Tibial artery (tissue), 4 donors: ENCODE results near the gene GNAT2.

Source experiments
- DNase-seq, 2 donors: peaks; one replicate each; pipeline ENCODE4 v3.0.0-alpha.2; 2019
- H3K27ac ChIP-seq, 2 donors: fragments of 200-600 bp; sonication (generic) in 1 of 2; 1 replicate in 1 of 2; 2 replicates in 1 of 2; pipeline ENCODE4 v1.5.1; 2018 to 2019; ENCODE audit warnings: mild to moderate bottlenecking in 1 of 2
- H3K27me3 ChIP-seq, 2 donors: fragments of 200-600 bp; sonication (generic) in 1 of 2; one replicate each; pipeline versions ENCODE4 v1.5.1 to v1.6.0; 2016 to 2019
- H3K36me3 ChIP-seq, 3 donors: fragments of 200-600 bp; sonication (generic) in 2 of 3; one replicate each; pipeline ENCODE4 v1.5.1; 2016 to 2019; ENCODE audit warnings: mild to moderate bottlenecking in 2 of 3
- H3K4me1 ChIP-seq, 4 donors: fragments of 200-600 bp; sonication (generic) in 2 of 4; 1 replicate in 3 of 4; 2 replicates in 1 of 4; pipeline ENCODE4 v1.5.1; 2016 to 2019
- H3K4me3 ChIP-seq, 2 donors: fragments of 200-600 bp; sonication (generic) in 1 of 2; 1 replicate in 1 of 2; 2 replicates in 1 of 2; pipeline ENCODE4 v1.5.1; 2018 to 2019; ENCODE audit warnings: mild to moderate bottlenecking in 2 of 2
- H3K9me3 ChIP-seq, 3 donors: fragments of 200-600 bp; sonication (generic) in 1 of 3; one replicate each; pipeline ENCODE4 v1.5.1; 2016 to 2019
- intact Hi-C: fragments of 100-400 bp; cut with DNase I; formaldehyde crosslinking; loops from one replicate; pipeline ENCODE4 v1.15.0; 2023; ENCODE audit warnings: low total_unique reads
- TF ChIP-seq, protein P1 (sequence below), 2 experiments: fragments of 200-600 bp in 1 of 2; fragments of 450-650 bp in 1 of 2; IDR thresholded peaks; one replicate each; pipeline ENCODE4 v1.5.1; 2017 to 2019; ENCODE audit warnings: antibody characterized with exemption in 2 of 2, mild to moderate bottlenecking in 1 of 2, moderate library complexity in 1 of 2

Gene GNAT2

DNA sequence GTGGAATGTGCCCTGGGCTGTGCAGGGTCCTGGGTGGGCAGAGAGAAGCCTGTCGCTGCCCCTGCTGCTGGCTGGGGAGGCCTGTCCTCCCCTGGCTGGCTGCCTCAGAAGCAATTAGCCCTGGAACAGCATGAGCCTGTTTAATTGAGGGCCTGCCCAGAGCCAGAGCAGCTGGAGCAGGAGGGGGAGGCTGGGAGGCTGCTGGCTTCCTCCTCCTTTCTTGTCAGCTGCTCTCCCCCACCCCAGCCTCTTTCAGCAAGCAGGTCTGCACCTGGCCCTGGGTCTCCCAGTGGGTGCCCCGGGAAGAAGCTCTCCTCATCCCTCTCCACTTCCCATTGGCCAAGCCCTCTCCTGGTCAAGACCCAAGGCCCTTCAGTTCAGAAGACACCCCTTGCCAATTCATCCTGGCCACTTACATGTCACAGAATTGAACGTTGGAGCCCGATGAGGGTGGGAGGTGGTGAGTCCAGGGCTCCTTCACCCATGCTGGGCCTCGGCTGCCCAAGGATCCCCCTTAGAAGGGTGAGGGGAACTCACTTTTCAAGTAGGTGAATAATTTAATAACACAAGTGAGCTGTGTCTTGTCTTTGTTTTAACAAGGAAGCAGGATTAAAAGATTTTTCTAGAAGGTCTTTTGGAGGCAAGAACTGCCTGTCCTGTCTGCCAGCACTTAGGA, 13.4 kb upstream of the GNAT2 start:
- Histone ChIP-seq H3K36me3 (peaks cover 22 to 47% (median 35%) of the 10 kb centered on the region in 3 donors), H3K27ac (no peak overlapping the region), H3K4me1 (peaks cover 0 to 8% (median 0%) of the 10 kb centered on the region in 4 donors), H3K27me3 (no peaks in the 10 kb centered on the region), H3K4me3 (no peak overlapping the region), H3K9me3 (no peaks in the 10 kb centered on the region)
- TF ChIP-seq, protein P1, sequence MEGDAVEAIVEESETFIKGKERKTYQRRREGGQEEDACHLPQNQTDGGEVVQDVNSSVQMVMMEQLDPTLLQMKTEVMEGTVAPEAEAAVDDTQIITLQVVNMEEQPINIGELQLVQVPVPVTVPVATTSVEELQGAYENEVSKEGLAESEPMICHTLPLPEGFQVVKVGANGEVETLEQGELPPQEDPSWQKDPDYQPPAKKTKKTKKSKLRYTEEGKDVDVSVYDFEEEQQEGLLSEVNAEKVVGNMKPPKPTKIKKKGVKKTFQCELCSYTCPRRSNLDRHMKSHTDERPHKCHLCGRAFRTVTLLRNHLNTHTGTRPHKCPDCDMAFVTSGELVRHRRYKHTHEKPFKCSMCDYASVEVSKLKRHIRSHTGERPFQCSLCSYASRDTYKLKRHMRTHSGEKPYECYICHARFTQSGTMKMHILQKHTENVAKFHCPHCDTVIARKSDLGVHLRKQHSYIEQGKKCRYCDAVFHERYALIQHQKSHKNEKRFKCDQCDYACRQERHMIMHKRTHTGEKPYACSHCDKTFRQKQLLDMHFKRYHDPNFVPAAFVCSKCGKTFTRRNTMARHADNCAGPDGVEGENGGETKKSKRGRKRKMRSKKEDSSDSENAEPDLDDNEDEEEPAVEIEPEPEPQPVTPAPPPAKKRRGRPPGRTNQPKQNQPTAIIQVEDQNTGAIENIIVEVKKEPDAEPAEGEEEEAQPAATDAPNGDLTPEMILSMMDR (IDR thresholded peaks at IDR 0.05), result no peak
- DNase-seq, result peak in 1 of 2 donors; percentile 53
- intact Hi-C loops, result no loop called here

DNA sequence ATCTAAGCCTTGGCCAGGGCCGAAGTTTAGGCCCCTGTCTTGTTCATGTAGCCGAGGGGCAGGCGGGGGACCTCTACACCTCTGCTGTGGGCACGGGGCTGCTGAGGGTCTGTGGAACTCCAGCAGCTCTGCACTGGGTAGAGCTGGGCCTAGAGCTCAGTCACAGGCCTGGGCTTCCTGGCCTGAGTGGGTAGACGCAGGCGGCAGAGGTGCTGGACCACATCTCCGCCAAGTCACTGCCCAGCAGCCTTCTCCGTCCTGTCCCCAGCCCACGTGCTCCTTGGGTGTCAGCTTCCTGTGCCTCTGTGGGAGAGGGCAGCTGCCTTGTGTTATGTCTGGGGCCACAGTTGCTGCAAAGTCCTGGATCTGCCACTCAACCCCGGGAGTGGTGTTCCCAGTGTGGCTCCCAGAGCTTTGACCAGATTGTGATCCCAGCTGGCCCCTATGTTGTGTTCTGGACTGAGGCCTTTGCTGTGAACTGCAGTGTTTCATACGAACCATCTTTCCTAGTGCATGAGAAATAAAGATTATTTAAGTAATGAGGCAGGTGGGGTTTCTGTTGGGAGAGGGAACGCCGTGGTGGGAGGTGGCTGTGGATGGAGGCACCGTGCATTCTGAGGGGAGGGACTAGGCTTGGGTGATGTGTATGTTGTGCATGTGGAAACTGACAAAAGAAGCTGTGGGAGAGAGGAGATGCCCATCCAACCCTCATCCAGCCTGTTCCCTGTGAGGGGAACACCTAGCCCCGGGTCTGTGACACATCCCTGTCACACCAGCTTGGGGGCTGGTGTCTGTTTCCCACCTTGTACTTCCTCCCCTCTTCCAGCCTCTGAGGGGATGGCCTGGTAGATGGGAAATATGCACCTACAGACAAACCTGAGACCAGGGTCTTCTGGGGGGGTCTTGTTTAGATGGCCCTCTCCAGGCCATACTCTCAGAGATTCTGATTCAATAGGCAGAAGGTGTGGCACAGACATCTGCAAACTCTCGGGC, 12.4 kb upstream of the GNAT2 start:
- Histone ChIP-seq H3K27me3 (no peaks in the 10 kb centered on the region), H3K9me3 (no peaks in the 10 kb centered on the region), H3K27ac (no peak overlapping the region), H3K36me3 (peaks cover 27 to 57% (median 45%) of the 10 kb centered on the region in 3 donors), H3K4me1 (peaks cover 0 to 8% (median 0%) of the 10 kb centered on the region in 4 donors), H3K4me3 (no peak overlapping the region)
- intact Hi-C loops, result no loop called here
- peak in 1 of 2 donors; percentile 60 for DNase-seq
- TF ChIP-seq, protein P1 (IDR thresholded peaks at IDR 0.05), result no peak

DNA sequence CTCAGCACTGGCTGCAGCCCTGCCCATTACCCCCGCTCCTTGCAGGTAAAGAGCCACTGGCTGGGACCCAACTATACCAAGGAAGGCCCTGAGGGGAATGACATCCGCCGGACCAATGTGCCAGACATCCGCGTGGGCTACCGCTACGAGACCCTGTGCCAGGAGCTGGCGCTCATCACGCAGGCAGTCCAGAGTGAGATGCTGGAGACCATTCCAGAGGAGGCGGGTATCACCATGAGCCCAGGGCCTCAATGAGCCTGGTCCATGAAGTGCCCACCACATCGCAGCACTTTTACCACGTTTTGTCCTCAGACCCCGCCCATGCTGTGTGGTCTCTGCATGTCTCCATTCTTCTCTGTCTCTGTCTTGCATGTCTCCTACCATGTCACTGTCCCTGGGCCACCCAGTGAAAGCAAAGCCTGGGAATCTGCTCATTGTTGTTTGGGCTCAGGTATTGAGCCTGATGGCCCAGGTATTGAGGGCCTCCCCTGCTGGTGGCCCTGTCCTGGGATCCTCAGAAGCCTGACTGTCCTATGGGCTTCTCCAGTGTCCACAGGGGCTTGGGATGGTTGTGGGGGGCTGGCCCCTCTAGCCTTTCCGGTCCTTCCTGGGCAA, 11.6 kb upstream of the GNAT2 start:
- H3K9me3 ChIP-seq, result no peaks in the 10 kb centered on the region
- H3K4me1 ChIP-seq, result peaks cover 0 to under 1% (median 0%) of the 10 kb centered on the region in 4 donors
- intact Hi-C loops, result no loop called here
- H3K36me3 ChIP-seq, result peaks cover 27 to 65% (median 49%) of the 10 kb centered on the region in 3 donors
- H3K27me3 ChIP-seq, result no peaks in the 10 kb centered on the region
- no peak for DNase-seq
- TF ChIP-seq, protein P1 (IDR thresholded peaks at IDR 0.05), result no peak
- H3K4me3 ChIP-seq, result no peak overlapping the region
- H3K27ac ChIP-seq, result no peak overlapping the region

DNA sequence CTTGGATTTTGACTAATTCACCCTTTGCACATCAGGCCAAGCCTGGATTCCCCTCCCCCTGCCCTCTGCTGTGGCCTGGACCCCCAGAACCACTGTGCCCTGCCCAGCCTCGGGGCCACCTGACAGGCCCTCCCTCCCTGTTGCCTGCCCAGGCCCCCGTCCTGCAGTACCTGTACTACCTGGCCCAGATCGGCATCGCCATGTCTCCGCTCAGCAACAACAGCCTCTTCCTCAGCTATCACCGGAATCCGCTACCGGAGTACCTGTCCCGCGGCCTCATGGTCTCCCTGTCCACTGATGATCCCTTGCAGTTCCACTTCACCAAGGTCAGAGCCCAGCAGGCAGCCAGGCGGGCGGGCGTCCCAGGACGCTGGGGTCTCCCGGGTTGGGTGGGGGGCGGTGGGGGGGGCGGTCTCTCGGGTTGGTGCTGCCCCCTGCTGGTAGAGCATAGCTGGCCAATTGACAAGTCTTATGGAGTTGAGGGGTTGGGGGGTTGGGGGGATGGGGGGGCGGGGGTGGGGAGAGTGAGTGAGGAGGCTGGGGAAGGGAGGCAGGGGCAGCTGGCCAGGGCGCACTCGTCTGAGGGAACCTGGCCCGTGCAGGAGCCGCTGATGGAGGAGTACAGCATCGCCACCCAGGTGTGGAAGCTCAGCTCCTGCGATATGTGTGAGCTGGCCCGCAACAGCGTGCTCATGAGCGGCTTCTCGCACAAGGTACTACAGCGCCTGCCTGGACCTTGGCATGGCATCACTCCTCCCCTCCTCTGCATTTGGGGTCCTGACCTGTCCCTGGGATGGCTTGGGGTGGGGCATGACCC, 10.9 kb upstream of the GNAT2 start:
- no peak overlapping the region for H3K4me3 ChIP-seq
- intact Hi-C loops, result no loop called here
- H3K9me3 ChIP-seq, result no peaks in the 10 kb centered on the region
- H3K36me3 ChIP-seq, result peaks cover 27 to 71% (median 53%) of the 10 kb centered on the region in 3 donors
- TF ChIP-seq, protein P1 (IDR thresholded peaks at IDR 0.05), result peak in 1 of 2 experiments; percentile 41
- H3K27me3 ChIP-seq, result no peaks in the 10 kb centered on the region
- no peak overlapping the region for H3K27ac ChIP-seq
- H3K4me1 ChIP-seq, result no peaks in the 10 kb centered on the region
- DNase-seq, result peak in 1 of 2 donors; percentile 65
